ENCODE results near the gene USP20. TPM values are rescaled to one million over a fixed set of nuclear protein-coding genes. Genes with fewer than 3 reads are reported as not detected.

Gene USP20
- total and polyA plus RNA-seq, 4 donors: 8.2 to 19.8 (median 10.3) TPM

DNA sequence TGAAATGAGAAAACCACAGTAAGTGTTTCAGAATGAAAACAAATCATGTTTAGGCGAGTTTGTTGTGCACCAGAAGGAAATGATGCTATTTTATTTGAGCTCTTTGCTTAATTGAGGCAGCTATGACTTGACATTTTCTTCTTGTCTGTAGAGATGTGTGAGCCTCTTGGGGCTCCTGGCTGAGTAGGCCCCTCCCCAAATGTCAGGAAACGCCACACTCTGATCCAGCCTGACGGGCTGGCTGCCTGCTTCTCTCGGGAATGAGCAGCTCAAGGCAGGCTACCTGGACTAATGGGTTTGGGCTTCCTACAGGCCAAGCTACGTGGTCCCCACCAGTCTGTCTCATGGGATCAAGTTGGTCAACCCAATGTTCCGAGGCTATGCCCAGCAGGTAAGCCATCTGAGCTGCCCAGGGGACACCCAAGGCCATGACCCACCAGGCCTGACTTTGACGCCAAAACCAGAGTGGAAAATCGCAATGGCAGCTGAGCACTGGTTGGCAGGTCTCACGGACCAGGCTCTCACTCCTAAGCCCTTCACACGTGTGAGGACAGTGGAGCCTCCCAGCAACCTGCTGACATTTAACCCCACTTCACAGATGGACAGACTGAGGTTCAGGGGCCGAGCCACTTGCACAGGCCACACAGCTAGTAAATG, 29.9 kb downstream of the USP20 start:
- 69% methylated on average over 11 of the region's 11 CpGs for WGBS

DNA sequence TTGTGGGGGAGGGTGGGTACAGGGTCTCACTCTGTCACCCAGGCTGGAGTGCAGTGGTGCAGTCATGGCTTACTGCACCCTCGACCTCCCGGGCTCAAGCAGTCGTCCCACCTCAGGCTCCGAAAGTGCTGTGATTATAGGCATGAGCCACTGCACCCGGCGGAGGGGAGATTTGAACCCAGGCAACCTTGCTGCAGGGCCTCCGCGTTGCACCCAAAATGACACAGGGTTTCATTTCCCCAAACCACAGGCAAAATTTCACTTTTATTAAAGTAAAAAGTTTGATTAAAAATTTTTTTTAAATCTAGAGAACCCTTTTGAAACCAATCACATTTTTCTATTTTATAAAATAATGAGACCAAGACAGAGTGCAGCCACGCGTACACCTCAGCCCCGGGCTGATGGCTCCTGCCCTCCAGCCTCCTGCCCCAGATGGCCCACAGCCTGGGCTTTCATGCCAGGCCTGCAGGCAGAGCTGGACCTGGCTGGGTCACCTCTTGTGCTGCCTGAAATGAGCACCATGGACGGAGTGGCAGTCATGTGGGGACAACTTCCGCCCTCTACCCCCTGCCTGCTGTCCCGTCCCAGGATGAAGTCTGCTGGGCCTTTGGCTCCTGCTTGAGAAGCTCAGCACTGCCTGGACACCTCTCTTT, 30.5 kb downstream of the USP20 start:
- WGBS: 78% methylated on average over 14 of the region's 14 CpGs
- DNase-seq (ENCODE audit: low spot score): peak; percentile 30
- H3K4me1 ChIP-seq (ENCODE audit: control insufficient read depth in 4 of 4, insufficient read depth in 4 of 4, low read length in 3 of 4): peaks cover 0 to 12% (median 8%) of the 10 kb centered on the region in 4 donors

More for the DNA sequence above, 29.9 kb downstream of the USP20 start:
- Histone ChIP-seq H3K9ac (ENCODE audit: low read depth in 1 of 2, low read length in 2 of 2) (no peak overlapping the region), H3K4me1 (ENCODE audit: control insufficient read depth in 4 of 4, insufficient read depth in 4 of 4, low read length in 3 of 4) (peaks cover 0 to 12% (median 8%) of the 10 kb centered on the region in 4 donors), H3K36me3 (ENCODE audit: control insufficient read depth in 4 of 4, insufficient read depth in 3 of 4, low read depth in 1 of 4, low read length in 3 of 4) (peaks cover 6 to 37% (median 16%) of the 10 kb centered on the region in 4 donors), H3K27me3 (ENCODE audit: control insufficient read depth in 4 of 4, insufficient read depth in 4 of 4, low read length in 3 of 4) (no peaks in the 10 kb centered on the region), H3K27ac (ENCODE audit: low read depth in 1 of 2, low read length in 2 of 2) (no peak overlapping the region), H3K4me3 (ENCODE audit: low read depth in 1 of 3, low read length in 3 of 3) (no peak overlapping the region), H3K9me3 (ENCODE audit: control insufficient read depth in 4 of 4, low read length in 3 of 4) (no peaks in the 10 kb centered on the region)
- peak; percentile 32 for DNase-seq (ENCODE audit: low spot score)
- TF ChIP-seq YY1 (IDR thresholded peaks at IDR 0.05) (no peak), FOXA2 (IDR thresholded peaks at IDR 0.05) (no peak), HNF4G (IDR thresholded peaks at IDR 0.05) (no peak), FOXA1 (IDR thresholded peaks at IDR 0.05) (no peak), SP1 (IDR thresholded peaks at IDR 0.05) (no peak), RXRA (IDR thresholded peaks at IDR 0.05) (no peak)
- TF ChIP-seq, protein P1, sequence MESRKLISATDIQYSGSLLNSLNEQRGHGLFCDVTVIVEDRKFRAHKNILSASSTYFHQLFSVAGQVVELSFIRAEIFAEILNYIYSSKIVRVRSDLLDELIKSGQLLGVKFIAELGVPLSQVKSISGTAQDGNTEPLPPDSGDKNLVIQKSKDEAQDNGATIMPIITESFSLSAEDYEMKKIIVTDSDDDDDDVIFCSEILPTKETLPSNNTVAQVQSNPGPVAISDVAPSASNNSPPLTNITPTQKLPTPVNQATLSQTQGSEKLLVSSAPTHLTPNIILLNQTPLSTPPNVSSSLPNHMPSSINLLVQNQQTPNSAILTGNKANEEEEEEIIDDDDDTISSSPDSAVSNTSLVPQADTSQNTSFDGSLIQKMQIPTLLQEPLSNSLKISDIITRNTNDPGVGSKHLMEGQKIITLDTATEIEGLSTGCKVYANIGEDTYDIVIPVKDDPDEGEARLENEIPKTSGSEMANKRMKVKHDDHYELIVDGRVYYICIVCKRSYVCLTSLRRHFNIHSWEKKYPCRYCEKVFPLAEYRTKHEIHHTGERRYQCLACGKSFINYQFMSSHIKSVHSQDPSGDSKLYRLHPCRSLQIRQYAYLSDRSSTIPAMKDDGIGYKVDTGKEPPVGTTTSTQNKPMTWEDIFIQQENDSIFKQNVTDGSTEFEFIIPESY (IDR thresholded peaks at IDR 0.05): no peak
- TF ChIP-seq, protein P2, sequence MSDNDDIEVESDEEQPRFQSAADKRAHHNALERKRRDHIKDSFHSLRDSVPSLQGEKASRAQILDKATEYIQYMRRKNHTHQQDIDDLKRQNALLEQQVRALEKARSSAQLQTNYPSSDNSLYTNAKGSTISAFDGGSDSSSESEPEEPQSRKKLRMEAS (IDR thresholded peaks at IDR 0.05): no peak
- TF ChIP-seq, protein P3, sequence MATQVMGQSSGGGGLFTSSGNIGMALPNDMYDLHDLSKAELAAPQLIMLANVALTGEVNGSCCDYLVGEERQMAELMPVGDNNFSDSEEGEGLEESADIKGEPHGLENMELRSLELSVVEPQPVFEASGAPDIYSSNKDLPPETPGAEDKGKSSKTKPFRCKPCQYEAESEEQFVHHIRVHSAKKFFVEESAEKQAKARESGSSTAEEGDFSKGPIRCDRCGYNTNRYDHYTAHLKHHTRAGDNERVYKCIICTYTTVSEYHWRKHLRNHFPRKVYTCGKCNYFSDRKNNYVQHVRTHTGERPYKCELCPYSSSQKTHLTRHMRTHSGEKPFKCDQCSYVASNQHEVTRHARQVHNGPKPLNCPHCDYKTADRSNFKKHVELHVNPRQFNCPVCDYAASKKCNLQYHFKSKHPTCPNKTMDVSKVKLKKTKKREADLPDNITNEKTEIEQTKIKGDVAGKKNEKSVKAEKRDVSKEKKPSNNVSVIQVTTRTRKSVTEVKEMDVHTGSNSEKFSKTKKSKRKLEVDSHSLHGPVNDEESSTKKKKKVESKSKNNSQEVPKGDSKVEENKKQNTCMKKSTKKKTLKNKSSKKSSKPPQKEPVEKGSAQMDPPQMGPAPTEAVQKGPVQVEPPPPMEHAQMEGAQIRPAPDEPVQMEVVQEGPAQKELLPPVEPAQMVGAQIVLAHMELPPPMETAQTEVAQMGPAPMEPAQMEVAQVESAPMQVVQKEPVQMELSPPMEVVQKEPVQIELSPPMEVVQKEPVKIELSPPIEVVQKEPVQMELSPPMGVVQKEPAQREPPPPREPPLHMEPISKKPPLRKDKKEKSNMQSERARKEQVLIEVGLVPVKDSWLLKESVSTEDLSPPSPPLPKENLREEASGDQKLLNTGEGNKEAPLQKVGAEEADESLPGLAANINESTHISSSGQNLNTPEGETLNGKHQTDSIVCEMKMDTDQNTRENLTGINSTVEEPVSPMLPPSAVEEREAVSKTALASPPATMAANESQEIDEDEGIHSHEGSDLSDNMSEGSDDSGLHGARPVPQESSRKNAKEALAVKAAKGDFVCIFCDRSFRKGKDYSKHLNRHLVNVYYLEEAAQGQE (IDR thresholded peaks at IDR 0.05): no peak

More for the DNA sequence above, 30.5 kb downstream of the USP20 start:
- H3K9me3 ChIP-seq (ENCODE audit: control insufficient read depth in 4 of 4, low read length in 3 of 4): no peaks in the 10 kb centered on the region
- H3K27ac ChIP-seq (ENCODE audit: low read depth in 1 of 2, low read length in 2 of 2): no peak overlapping the region
- H3K4me3 ChIP-seq (ENCODE audit: low read depth in 1 of 3, low read length in 3 of 3): no peak overlapping the region
- no peak for TF ChIP-seq FOXA2 (IDR thresholded peaks at IDR 0.05)
- peaks cover 6 to 33% (median 15%) of the 10 kb centered on the region in 4 donors for H3K36me3 ChIP-seq (ENCODE audit: control insufficient read depth in 4 of 4, insufficient read depth in 3 of 4, low read depth in 1 of 4, low read length in 3 of 4)
- no peak overlapping the region for H3K9ac ChIP-seq (ENCODE audit: low read depth in 1 of 2, low read length in 2 of 2)
- H3K27me3 ChIP-seq (ENCODE audit: control insufficient read depth in 4 of 4, insufficient read depth in 4 of 4, low read length in 3 of 4): no peaks in the 10 kb centered on the region
